ENCODE measurements around the gene PLXDC1. TPM values are rescaled to one million over a fixed set of nuclear protein-coding genes. Genes with fewer than 3 reads are reported as not detected.
A peak's percentile ranks its signal among the peaks of the same experiment; 100 is the strongest.

The PLXDC1 gene
- total and polyA plus RNA-seq, 2 of the 13 experiments (the other 11 are each of a cell fraction or from before 2014, with no cell fraction given), result not detected

DNA sequence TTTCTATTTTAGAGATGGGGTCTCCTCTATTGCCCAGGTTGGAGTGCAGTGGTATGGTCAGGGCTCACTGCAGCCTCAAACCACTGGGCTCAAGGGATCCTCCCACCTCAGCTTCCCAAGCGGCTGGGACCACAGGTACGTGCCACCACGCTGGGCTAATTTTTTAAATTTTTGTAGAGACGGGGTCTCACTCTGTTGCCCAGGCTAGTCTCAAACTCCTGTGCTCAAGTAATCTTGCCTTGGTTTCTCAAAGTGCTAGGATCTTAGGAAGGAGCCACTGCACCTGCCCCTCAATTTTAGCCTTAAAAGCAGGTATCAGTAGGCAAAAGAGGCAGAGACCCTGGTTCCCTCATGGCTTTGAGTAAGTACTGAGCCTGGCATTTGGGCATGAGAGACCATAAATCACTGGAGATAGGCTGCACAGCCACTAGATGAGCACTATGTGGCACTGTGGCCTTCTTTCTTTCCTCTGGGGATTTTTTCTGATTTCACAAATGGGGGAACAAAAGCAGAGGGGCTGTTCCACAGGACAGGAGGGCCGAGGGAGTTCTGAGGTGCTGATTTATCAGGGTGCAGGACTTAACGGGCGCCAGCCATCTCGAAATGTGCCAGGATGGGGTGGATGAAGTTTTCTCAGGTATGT lies 82.2 kb downstream of the PLXDC1 start (continued):
- TF ChIP-seq, protein P1, sequence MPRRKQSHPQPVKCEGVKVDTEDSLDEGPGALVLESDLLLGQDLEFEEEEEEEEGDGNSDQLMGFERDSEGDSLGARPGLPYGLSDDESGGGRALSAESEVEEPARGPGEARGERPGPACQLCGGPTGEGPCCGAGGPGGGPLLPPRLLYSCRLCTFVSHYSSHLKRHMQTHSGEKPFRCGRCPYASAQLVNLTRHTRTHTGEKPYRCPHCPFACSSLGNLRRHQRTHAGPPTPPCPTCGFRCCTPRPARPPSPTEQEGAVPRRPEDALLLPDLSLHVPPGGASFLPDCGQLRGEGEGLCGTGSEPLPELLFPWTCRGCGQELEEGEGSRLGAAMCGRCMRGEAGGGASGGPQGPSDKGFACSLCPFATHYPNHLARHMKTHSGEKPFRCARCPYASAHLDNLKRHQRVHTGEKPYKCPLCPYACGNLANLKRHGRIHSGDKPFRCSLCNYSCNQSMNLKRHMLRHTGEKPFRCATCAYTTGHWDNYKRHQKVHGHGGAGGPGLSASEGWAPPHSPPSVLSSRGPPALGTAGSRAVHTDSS (CRISPR knock-in tag; conservative IDR thresholded peaks at IDR 0.05), result no peak
- TF ChIP-seq, protein P2, sequence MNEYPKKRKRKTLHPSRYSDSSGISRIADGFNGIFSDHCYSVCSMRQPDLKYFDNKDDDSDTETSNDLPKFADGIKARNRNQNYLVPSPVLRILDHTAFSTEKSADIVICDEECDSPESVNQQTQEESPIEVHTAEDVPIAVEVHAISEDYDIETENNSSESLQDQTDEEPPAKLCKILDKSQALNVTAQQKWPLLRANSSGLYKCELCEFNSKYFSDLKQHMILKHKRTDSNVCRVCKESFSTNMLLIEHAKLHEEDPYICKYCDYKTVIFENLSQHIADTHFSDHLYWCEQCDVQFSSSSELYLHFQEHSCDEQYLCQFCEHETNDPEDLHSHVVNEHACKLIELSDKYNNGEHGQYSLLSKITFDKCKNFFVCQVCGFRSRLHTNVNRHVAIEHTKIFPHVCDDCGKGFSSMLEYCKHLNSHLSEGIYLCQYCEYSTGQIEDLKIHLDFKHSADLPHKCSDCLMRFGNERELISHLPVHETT (CRISPR knock-in tag; conservative IDR thresholded peaks at IDR 0.05), result no peak
- TF ChIP-seq ZZZ3 (CRISPR knock-in tag; IDR thresholded peaks at IDR 0.05; ENCODE audit: borderline replicate concordance), result no peak
- no peak for TF ChIP-seq HNRNPUL1 (IDR thresholded peaks at IDR 0.05; ENCODE audit: low read depth, low read length)
- no peak for TF ChIP-seq FIP1L1 (IDR thresholded peaks at IDR 0.05; ENCODE audit: borderline replicate concordance, insufficient read depth, low read depth, low read length)
- TF ChIP-seq, protein P3, sequence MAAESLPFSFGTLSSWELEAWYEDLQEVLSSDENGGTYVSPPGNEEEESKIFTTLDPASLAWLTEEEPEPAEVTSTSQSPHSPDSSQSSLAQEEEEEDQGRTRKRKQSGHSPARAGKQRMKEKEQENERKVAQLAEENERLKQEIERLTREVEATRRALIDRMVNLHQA (CRISPR knock-in tag; IDR thresholded peaks at IDR 0.05), result no peak
- TF ChIP-seq ZNF24 (IDR thresholded peaks at IDR 0.05), result no peak
- no peak for TF ChIP-seq ZNF264 (CRISPR knock-in tag; IDR thresholded peaks at IDR 0.05)
- TF ChIP-seq STAG1 (CRISPR knock-in tag; IDR thresholded peaks at IDR 0.05), result peak; percentile 74
- peak; percentile 75 for TF ChIP-seq SMC3 (IDR thresholded peaks at IDR 0.05; ENCODE audit: low read length)
- no peak for TF ChIP-seq CAMTA2 (CRISPR knock-in tag; IDR thresholded peaks at IDR 0.05; ENCODE audit: borderline replicate concordance)
- no peak for TF ChIP-seq TEAD3 (CRISPR knock-in tag; optimal IDR thresholded peaks at IDR 0.05; ENCODE audit: borderline replicate concordance)
- TF ChIP-seq, protein P4, sequence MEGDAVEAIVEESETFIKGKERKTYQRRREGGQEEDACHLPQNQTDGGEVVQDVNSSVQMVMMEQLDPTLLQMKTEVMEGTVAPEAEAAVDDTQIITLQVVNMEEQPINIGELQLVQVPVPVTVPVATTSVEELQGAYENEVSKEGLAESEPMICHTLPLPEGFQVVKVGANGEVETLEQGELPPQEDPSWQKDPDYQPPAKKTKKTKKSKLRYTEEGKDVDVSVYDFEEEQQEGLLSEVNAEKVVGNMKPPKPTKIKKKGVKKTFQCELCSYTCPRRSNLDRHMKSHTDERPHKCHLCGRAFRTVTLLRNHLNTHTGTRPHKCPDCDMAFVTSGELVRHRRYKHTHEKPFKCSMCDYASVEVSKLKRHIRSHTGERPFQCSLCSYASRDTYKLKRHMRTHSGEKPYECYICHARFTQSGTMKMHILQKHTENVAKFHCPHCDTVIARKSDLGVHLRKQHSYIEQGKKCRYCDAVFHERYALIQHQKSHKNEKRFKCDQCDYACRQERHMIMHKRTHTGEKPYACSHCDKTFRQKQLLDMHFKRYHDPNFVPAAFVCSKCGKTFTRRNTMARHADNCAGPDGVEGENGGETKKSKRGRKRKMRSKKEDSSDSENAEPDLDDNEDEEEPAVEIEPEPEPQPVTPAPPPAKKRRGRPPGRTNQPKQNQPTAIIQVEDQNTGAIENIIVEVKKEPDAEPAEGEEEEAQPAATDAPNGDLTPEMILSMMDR (CRISPR knock-in tag; IDR thresholded peaks at IDR 0.05), result peak; percentile 77
